Right renal pelvis (tissue), 4 donors: ENCODE results near the gene ANO8. TPM values are rescaled to one million over a fixed set of nuclear protein-coding genes. Genes with fewer than 3 reads are reported as not detected.
A peak's percentile ranks its signal among the peaks of the same experiment; 100 is the strongest.

Source experiments
- DNase-seq, 4 donors: peaks; one replicate each; pipeline ENCODE4 v3.0.0-alpha.2; 2013; ENCODE audit warnings: low read depth in 4 of 4, low spot score in 3 of 4, missing footprints in 1 of 4
- polyA plus RNA-seq, 4 donors: library from polyadenylated mRNA; unstranded; fragments of 120-200 nt; gene quantifications; one replicate each; pipeline ENCODE4 v1.2.1, GENCODE V29; 2013; ENCODE audit not compliant: insufficient read length in 4 of 4

ANO8 gene
- polyA plus RNA-seq, 4 donors = 9.2 to 14.1 (median 10.3) TPM

DNA sequence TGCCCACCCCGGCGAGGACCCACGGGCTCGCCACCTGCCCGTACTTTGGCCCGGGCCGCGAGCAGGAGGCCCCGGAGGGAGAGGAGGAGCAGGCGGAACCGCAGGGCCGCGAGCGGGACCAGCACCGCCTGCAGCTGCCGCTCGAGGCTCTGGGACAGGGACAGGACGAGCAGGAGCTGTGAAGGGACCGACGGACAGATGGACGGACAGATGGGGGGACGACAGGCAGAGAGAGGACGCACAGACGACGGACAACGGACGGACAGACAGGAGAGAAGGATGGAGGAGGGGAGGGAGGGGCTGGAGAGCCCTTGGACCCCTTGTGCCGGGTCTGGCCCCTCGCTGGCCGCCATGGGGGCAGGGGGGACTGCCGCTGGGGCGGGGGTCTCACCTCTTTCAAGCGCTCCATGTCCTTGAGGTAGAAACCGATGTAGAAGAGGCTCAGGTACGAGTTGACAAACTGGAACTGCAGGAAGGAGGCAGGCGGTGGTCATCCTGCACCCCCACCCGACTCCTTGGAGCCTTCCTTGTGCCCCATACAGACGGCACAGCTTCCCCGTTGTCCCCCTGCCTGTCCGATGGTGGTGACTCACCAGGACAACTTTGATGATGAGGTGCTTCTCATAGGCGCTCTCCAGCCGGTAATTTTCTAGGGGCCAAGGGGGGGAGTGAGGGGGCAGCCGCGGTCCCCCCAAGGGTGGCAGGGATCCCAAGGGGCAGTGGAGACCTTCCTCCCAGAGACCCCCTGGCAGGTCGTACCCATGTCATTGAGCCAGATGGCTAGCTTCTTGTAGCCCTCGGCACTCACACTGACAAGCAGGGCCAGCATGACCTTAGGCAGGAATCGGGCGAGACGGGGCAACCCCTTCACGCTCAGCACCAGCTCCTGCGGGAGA is 5.0 kb downstream of the ANO8 start:
- DNase-seq = no peak

DNA sequence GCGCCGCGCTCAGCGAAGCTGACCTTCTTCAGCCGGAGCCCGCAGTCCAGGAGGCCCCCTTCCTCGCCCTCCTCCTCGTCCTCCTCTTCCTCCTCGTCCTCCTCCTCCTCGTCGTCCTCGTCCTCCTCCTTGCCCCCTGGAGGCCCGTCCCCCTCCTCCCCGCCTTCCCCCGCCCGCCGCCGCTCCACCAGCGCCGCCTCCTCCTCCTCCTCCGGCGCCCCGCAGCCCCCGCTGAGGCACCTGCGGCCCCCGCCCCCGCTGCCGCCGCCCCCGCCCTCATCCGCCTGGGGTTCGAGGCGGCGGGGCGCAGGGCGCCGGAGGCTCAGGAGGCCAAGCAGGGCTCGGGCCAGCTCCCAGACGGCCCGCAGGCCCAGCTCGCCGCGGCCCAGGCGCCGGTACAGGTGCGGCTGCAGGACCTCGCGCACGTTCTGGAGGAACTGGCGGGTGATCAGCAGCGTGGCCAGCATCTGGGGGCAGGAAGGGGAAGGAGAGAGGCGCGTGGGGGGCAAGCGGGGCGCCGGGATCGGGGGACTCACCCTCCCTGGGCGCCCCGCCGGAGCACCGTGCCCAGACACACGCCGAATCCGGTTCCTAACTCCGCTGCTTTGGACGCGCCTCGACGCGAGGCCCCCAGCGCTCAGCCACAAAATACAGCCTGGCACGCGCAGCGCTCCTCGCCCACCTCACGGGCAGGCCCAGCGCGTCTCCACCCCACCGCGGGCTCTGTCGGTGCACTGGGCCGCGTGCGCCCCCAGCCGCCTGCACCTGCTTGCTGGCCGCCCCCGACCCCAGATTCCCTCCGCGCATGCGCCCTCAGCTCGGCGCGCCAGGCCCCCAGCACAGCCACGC is 5.9 kb downstream of the ANO8 start:
- DNase-seq = no peak

DNA sequence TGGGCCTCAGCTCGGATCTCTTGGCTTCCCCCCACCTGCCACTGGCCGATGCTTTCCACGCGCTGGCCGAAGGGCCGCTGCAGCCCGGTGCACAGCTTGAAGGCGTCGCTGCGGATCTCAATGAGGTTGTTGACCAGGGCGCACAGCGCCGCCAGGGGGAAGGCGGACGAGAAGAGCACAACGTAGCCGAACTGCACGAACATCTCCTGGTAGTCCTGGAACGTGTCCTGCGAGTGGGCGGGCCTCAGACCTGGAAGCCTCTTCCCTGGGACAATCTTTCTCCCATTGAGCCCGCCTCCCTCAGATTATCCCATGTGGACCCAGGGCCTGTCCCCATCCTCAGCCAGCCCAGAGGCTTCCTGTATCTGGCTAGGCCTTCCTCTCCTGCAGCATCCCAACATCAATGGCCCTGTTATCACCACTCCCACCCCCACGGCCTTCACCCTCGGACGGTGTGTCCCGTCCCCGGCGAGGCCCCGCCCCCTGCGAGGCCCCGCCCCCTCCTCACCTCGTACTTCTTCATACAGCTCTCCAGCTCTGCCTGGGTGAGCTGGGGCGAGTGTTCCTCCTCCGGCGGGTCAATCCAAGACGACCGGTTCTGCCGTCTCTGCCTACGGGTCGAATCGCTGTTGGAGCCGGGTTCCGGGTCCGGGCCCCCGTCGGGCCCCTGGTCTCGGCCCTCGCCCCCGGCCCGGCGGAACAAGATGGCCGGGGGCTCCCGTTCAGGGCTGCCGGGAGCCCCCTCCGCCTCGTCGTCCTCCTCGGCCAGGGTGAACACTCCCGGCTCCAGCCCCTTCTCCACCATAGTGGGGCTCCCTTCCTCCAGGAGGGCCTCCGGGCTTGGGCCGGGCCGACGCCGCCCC is 6.8 kb downstream of the ANO8 start:
- DNase-seq = peak in 1 of 4 donors; percentile 57

DNA sequence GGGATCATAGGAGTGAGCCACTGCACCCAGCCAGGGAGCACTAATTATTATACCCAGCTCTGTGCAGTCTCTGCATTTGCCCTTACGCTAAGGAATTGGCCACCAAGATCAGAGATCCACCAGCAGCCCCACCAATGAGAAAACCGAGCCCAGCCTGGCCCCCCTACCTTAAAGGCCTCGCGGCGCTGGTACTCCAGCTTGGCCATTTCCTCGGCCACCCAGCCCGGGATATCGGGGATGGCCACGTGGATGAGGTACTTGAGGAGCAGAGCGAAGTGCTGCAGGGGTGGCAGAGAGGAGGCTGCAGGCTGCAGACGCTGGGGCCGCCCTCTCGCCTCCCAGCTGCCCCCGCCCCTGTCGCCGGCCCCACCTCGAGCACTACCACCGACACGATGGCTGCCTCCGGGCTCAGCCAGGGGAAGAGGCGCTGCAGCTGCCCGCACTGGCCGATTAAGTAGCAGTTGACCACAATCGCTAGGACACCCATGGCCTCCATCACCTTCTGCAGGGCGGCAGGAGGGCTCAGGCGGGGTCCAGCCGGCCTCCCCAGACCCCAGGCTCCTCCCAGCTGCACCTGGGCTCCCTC is 7.5 kb downstream of the ANO8 start:
- no peak for DNase-seq

DNA sequence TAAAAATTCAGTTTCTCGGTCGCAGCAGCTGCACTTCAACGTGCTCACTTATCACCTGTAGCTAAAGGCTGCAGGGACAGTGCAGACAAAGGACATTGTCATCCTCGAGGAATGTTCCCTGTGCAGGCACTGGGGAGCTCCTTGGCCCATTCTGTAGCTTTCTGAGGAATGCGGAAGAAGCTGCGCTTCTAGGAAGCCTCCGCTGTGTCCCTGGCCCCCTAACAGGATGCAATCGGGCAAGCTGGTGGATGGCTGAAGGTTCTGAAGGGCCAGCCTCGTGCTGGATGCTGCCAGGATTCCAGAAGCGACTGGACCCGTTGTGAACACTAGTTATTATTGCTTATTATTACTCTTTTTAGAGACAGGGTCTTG is 8.1 kb downstream of the ANO8 start:
- DNase-seq = no peak

DNA sequence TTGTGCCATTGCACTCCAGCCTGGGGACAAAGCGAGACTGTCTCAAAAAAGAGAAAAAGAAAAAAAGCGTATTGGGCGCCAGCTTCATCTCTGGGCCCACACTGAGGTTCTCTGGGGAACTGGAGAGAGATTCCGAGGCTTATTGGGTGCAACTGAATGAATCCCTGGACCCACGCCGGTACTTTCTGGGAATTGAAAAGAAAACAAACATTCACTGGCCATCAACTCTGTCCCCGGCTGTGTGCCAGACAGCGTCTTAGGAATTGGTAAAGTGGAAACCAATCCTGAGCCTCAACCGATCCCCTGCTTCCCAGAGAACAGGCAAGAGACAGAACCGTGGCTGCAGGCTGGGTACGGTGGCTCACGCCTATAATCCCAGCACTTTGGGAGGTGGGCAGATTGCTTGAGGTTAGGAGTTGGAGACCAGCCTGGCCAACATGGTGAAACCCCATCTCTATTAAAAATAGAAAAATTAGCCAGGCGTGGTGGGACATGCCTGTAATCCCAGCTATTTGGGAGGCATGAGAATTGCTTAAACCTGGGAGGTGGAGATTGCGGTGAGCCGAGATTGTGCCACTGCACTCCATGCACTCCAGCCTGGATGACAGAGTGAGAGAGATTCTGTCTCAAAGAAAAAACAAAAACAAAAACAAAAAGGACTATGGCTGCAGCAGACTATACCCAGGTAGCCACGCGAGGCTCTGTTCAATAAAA is 8.6 kb downstream of the ANO8 start:
- DNase-seq = no peak

DNA sequence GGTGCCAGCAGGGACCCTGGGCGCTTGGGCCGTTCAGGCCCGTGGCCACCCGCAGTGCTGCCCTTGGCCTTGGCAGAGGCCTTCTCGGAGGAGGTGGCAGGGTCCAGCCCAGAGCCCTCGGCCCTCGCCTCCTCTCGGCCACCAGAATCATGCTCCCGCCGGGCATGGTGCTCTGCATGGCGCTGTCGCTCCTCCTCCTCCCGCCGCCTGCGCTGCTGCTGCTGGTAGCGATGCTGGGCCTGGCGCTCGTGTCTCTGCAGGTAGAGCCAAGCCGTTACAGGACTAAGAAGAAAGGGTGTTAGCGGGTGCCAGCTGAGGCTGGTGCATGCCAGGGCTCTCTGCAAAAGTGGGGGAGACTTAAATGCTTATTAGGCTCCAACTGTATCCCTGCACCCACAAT is 9.5 kb downstream of the ANO8 start:
- DNase-seq = no peak

DNA sequence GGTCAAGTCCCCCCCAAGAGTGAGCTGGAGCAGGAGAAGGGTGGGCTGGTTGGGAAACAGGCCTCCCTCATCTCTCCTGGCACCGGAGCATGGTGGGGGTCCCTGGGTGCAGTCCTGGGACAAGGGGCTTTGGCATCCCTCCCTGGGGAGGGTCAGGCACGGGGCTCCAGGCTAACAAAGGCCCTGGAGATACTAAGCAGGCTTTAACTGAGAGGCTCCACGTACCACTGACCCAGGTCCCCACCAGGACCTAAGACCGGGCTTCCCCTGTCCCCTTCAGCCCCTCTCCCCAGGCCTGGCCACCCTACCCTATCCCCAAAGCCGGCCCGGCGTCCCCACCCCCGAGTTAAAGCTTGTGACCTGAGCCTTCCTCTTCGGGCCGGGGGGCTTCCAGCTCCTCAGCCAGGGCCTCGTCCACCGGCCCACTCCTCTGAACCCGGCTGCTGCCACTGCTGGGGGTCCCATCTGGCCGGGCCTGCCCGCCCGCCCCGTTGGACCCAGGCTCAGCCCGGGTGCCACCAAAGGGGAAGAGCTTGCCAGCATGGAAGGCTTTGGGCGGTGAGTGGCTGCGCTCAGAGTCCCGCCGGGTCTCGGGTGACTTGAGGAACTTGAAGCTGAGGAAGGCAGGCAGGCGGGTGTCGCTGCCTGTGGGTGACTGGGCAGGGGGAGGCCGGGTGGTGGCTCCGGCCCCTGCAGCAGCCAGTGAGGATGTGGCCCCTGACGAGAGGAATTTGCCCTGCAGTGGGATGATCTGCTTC is 10.1 kb downstream of the ANO8 start:
- no peak for DNase-seq

DNA sequence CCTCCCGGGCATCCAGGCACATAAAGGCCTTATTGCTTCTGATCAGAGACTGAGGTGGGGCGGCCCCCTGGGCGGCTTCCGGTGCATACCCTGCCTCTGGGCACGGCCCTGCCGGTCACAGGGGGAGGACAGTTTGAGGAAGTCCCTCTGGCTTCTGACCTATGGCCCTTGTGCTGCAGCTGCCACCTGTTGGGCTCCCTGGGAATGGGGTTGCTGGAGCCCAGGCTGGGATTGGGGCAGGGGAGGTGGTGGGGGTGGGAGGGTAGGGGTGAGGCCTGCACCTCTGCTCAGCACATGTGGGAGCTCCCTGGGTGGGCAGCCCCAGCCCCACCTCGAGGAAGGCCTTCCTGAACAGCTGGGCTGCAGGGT is 10.7 kb downstream of the ANO8 start:
- DNase-seq = no peak

DNA sequence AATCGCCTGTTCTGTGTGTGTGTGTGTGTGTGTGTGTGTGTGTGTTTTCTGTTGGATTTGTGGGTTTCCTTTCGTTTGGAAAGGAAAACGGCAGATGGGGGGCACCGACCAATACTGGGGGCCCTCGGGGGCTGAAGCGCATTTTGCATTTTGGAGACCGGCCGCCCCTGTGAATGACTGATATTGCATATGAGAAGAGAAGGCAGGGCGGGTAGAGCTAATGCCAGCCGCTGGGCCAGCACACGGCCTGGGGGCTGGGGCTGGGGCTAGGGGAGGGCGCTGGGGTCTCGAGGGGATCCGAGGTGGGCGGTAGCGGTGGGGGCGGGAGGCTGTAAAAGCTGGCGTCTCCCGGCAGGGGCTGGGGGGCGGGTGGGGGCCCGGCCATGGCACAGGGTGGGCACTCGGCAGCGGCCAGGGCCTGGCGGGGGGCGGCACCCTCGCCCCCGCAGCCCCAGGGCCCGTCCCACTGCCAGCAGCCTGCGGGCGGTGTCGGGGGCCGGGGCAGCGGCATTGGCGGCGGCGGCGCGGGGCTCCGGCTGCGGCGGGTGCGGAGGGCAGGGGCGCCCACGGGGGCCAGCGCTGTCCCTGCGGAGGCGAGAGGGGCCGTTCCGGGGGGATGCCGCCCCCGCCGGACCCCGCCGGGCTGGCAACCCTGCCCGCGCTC is 11.2 kb downstream of the ANO8 start:
- DNase-seq = no peak

DNA sequence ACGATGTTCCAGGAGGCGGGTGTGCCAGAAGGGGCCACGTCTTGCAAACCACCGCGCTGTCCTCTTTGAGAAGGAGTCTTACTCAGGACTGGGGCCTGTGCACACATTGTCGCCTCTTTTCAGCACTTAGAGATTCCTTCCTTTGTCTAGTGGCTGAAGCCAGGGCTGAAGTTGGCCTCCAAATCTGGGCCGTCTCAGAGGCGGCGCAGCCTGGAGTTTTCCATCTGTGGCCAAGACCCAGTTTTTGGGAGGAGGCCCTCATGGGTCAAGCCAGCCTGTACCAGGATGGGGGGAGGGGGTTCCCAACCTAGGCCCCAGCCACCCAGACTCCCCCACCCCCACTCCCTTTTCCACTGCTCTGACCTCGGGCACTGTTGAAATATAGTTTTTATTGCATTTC is 11.8 kb downstream of the ANO8 start:
- no peak for DNase-seq

DNA sequence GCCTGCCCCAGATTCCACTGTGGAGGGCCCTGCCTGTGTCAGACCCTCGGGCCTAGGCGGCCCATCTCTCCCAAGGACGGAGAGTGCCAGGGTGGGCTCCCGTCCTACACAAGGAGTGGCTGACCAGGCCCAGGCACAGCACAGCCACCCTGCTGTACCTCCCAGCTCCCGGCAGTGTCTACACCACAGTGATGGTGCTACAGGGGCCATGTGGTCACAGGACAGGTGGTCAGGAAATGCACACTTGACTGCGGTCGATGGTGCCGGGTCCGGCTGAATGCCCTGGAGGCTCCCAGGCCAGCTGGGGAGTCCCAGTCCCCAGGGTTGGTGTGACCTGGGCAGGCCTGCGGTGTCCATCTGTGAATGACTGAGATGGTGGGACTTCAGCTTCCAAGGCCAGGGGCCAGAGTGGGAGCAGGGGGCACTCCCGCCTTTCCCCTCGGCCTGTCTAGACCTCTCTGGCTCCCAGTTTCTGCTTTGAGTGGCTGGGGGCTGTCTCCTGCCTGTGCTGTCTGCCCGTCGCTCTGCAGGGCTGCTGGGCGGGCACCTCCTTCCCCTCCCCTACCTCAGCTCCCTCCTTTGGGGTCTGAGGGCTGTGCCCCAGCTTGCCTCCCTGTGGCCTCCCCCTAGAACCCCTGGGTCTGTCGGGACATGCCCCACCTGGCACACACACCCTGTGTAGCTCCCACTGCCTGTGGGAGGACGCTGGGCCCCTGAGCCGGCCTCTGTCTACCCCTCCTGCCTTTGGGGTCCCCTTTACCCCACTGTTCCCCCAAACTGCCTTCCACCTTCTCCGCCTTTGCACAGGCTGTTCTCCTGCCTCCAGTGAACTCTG is 12.8 kb downstream of the ANO8 start:
- DNase-seq = no peak

DNA sequence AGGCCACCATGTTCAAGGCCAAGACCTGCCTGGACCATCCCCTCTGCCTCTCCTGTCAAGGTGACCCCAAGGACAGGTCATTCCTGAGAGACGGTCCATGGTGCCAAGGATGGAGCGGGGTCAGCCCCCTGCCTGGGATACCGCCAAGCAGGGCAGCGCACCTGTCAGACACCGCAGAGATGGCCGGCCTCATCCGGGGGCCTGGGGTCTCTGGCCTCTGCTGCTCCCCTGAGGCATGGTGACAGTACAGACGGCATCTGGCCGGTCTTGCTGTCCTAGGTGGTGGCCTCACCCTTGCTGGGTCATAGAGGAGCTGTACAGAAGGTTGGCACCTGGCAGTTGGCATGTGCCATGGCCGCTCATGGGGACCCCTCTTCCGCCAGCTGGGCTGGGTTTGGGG is 14.2 kb downstream of the ANO8 start:
- DNase-seq = no peak

DNA sequence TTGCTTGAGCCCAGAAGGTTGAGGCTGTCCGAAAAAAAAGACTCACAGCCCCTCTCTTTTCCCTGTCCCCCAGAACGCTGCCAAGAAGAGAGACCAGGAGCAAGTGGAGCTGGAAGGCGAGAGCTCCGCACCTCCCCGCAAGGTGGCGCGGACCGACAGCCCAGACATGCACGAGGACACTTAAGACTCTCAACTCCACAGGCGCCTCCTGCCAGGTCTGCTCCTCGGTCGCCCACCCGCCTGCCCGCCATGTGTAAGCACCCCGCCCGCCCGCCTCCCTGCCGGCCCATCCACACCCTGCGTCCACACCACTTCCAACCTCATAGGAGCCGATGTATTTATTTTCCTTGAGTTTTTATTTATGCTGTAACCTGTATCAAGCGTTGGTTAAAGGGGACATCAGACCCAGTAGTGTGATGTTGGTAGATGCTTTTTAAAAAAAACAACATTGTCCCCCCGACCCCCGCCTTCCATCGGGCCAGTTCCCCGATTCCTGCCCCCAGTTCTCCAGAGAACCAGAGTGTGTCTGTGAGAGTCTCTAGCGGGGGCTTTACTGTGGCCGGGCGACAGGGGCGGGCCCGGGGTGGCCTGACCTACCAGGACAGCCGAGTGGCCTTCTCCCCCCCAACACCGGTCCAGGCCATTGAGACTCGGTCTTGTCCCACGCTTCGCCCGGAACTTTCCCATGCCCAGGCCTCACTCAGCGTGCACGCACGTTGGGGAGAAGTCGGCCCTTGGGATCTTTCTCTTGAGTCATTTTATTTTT is 15.0 kb downstream of the ANO8 start:
- DNase-seq = no peak

DNA sequence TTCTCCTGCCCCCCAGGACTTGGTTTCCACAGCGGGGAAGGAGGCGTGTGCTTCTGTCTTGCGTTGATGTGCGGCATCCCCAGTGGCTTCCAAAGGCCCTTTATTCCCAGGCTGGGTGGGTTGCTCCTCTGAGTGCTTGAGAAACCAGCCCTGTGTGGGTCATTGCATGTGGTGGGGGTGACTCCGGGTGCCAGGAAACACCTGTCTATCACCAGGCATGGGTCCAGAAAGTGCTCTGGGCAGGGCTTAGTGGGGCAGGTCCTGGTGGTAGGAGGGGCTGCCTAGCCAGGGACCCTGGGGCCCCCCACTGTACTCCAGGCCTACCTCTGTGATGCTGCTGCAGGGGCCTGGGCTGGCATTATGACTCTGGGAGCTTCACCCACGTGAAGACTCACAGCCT is 15.7 kb downstream of the ANO8 start:
- no peak for DNase-seq

DNA sequence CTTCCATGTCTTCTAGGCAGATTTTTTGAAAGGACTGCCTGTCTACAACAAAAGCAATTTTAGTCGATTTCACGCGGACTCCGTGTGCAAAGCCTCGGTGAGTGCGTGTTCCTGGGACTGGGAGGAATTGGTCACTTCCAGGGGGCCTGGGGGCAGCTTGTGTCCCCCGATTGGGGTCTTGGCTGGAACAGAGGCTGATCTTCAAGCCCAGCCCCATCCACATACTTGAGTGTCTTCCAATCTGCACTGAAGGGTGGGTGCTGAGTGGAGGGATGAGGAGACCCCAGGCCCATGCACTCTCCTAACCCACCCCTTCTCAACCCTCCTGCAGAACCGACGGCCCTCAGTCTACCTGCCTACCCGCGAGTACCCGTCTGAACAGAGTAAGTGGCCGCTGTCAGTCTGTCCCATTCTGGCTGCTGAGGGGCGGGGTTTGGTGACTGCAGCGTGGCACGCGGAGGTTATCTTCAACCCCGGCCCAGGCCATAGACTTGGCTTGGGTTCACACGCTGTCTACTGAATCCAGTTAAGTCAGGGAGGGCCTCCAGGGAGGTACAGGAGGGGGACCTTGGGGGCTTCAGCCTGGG is 20.6 kb downstream of the ANO8 start:
- DNase-seq = no peak
